ENCODE data around the gene PLA2G4E.

- TF ChIP-seq CTCF (conservative IDR thresholded peaks at IDR 0.05; ENCODE audit: low read depth, low read length) (no peak), EZH2 (IDR thresholded peaks at IDR 0.05; ENCODE audit: borderline replicate concordance, low read depth, low read length, poor library complexity, severe bottlenecking) (no peak)
These were observed 50.4 kb downstream of the PLA2G4E start for GRCh38 chr15:41970456-41970855.
